Activated CD8-positive, alpha-beta T cell treated with anti-CD3 and anti-CD28 coated beads for 36 hours (primary cell): ENCODE measurements around the gene MUC6. TPM values are rescaled to one million over a fixed set of nuclear protein-coding genes. Genes with fewer than 3 reads are reported as not detected.

ENCODE experiments used
- ATAC-seq: fragments of 200-7000 bp; cut with Tn5 transposase; one replicate; pipeline ENCODE4 v1.10.0; 2021; ENCODE audit warnings: mild to moderate bottlenecking, moderate library complexity
- CTCF ChIA-PET: fragments of 350-600 bp; sonication (Branson Sonifier 250); formaldehyde crosslinking; loops from one replicate; lab custom pipeline; 2021; ENCODE audit warnings: antibody characterized with exemption; lab: Charles Lee
- POLR2A ChIA-PET: fragments of 350-600 bp; sonication (Branson Sonifier 250); formaldehyde crosslinking; loops from one replicate; lab custom pipeline; 2021; ENCODE audit warnings: antibody characterized with exemption; lab: Charles Lee
- DNase-seq: peaks from one replicate; pipeline ENCODE4 v3.0.0-alpha.2; 2020
- H3K27ac Mint-ChIP-seq: one replicate; pipeline ENCODE4 v1.8.0; 2021; ENCODE audit warnings: mild to moderate bottlenecking, mixed read lengths
- H3K27me3 Mint-ChIP-seq: one replicate; pipeline ENCODE4 v1.8.0; 2021; ENCODE audit warnings: mixed read lengths
- H3K36me3 Mint-ChIP-seq: one replicate; pipeline ENCODE4 v1.8.0; 2021; ENCODE audit warnings: low read depth, mixed read lengths
- H3K4me1 Mint-ChIP-seq: one replicate; pipeline ENCODE4 v1.8.0; 2021; ENCODE audit warnings: low read depth, mixed read lengths
- H3K4me3 Mint-ChIP-seq: one replicate; pipeline ENCODE4 v1.8.0; 2021; ENCODE audit warnings: mild to moderate bottlenecking, moderate library complexity, mixed read lengths
- H3K9me3 Mint-ChIP-seq: one replicate; pipeline ENCODE4 v1.8.0; 2021; ENCODE audit warnings: mixed read lengths
- intact Hi-C: fragments of 100-400 bp; cut with micrococcal nuclease; formaldehyde crosslinking; loops from one replicate; pipeline ENCODE4 v1.10.0; 2022
- total RNA-seq, 2 experiments: library from RNA; stranded (reverse); gene quantifications; one replicate each; pipeline ENCODE4 v1.2.3, GENCODE V29; 2021
- TF ChIP-seq, protein P1 (sequence below): fragments of 200-600 bp; IDR thresholded peaks from one replicate; pipeline ENCODE4 v1.8.0; 2022; ENCODE audit warnings: antibody characterized with exemption, mild to moderate bottlenecking

MUC6 gene
- total RNA-seq, 2 experiments from 2014 or later, result not detected

DNA sequence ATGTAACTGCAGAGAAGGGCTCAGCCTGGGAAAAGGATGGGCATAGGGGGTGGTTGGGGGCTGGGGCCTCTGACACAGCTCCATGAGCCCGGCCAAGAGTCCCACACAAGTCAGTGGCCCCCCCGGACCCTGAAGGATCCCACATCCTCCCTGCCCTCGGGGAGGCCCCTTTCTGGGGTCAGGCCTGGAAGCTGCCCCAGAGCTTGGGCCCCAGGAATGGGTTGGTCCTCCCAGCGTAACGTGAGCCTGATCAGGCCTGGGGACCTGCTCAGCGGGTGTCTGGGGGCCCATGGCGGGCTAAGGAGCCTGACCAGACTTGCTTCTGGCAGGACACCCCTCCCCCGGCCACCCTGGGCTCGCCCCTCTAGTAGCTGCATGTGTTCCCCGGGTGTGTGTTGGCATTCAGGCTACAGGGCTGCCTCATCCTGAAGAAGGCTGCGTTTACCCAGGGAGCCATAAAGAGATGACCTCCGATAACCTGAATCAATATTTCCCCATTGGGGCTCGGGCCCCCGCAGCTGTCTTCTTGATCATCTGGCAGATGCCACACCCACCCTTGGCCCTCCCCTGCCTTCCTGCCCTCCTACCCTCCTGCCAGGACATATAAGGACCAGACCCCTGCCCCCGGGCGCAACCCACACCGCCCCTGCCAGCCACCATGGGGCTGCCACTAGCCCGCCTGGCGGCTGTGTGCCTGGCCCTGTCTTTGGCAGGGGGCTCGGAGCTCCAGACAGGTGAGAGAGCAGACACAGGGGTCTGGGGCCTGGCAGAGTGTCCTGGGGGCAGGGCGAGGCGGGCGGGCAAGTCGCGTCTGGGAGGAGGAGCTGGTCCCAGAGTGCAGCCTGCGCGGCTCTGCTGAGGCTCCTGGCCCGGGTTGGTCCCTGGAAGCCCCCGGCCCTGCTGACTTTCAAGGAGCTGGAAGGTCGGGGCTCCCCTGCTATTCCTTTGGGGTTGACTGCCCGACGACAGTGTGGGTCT is 38.0 kb upstream of the MUC6 start, which contains the start of gene MUC2:
Gene MUC2, plus strand, starts transcription at position 631 of the 978 bp plus-strand sequence.
- no peak for DNase-seq
- H3K27ac Mint-ChIP-seq, result no peak within 1 kb of the TSS
- TF ChIP-seq, protein P1, sequence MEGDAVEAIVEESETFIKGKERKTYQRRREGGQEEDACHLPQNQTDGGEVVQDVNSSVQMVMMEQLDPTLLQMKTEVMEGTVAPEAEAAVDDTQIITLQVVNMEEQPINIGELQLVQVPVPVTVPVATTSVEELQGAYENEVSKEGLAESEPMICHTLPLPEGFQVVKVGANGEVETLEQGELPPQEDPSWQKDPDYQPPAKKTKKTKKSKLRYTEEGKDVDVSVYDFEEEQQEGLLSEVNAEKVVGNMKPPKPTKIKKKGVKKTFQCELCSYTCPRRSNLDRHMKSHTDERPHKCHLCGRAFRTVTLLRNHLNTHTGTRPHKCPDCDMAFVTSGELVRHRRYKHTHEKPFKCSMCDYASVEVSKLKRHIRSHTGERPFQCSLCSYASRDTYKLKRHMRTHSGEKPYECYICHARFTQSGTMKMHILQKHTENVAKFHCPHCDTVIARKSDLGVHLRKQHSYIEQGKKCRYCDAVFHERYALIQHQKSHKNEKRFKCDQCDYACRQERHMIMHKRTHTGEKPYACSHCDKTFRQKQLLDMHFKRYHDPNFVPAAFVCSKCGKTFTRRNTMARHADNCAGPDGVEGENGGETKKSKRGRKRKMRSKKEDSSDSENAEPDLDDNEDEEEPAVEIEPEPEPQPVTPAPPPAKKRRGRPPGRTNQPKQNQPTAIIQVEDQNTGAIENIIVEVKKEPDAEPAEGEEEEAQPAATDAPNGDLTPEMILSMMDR, result no peak

DNA sequence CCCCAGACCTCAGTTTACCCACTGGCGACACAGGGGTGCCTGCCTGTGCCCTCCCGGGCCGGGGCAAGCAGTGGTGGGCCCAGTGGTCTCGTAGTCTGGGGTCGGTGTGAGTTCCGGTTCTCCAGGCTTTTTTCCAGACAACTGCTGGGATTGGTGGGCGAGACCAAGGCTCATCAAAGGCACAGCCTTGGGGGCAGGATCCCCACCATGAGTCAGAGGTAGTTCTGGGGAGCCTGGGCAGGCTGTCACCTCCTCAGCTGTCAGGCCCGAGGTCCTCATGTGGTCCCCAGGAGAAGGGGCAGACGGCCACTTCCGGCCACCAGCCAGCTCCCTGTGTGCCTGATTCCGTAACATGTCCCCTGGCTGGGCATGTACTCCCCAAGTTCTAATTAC is 37.3 kb upstream of the MUC6 start:
- TF ChIP-seq, protein P1, result no peak
- ChIA-PET CTCF (no interaction called here), POLR2A (no interaction called here)
- intact Hi-C loops, result no loop called here
- no peak overlapping the region for H3K27ac Mint-ChIP-seq
- DNase-seq (no peak), ATAC-seq (no peak)
- H3K36me3 Mint-ChIP-seq, result no peaks in the 10 kb centered on the region
- no peak overlapping the region for H3K4me3 Mint-ChIP-seq
- H3K9me3 Mint-ChIP-seq, result no peaks in the 10 kb centered on the region
- peaks cover 1% of the 10 kb centered on the region for H3K27me3 Mint-ChIP-seq
- H3K4me1 Mint-ChIP-seq, result no peaks in the 10 kb centered on the region

More for the DNA sequence above, 38.0 kb upstream of the MUC6 start, which contains the start of gene MUC2:
- ChIA-PET CTCF (no interaction called here), POLR2A (interaction anchor here (0.6 kb wide), 1 partner anchor 69 kb away, joined by 3 read pairs; no protein-coding TSS in a partner anchor)
- no peak for ATAC-seq
- no peaks in the 10 kb centered on the region for H3K9me3 Mint-ChIP-seq
- no peak within 1 kb of the TSS for H3K4me3 Mint-ChIP-seq
- no peaks in the 10 kb centered on the region for H3K4me1 Mint-ChIP-seq
- peaks cover 1% of the 10 kb centered on the region for H3K27me3 Mint-ChIP-seq
- no peaks in the 10 kb centered on the region for H3K36me3 Mint-ChIP-seq
- intact Hi-C loops, result no loop called here

DNA sequence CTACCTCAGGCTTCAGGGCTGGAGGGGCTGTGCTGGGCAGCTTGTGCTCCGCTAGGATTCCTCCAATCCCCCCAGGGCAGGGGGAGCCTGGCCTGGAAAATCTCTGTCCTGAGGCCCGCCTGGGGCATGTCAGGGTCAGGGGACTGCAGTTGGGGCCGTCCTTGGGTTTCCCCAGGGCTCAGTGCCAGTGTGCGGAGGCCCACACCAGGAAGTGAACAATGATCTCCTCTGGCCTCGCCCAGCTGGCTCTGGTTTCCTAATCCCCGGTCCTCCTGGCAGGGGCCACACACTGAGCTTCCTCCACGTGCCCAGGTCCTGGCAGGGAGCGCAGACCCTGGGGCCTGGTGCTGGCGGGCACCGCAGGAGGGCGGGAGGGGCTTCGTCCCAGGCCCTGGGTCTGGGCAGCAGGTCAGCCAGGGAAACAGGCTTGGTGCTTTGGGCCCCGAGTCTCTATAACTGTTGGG is 36.8 kb upstream of the MUC6 start:
- Mint-ChIP-seq H3K9me3 (no peaks in the 10 kb centered on the region), H3K27ac (no peak overlapping the region), H3K36me3 (no peaks in the 10 kb centered on the region), H3K27me3 (peaks cover 1% of the 10 kb centered on the region), H3K4me1 (no peaks in the 10 kb centered on the region), H3K4me3 (no peak overlapping the region)
- CTCF ChIA-PET, result no interaction called here
- intact Hi-C loops, result no loop called here
- no peak for DNase-seq
- TF ChIP-seq, protein P1, result no peak
- ATAC-seq, result no peak
- POLR2A ChIA-PET, result no interaction called here

DNA sequence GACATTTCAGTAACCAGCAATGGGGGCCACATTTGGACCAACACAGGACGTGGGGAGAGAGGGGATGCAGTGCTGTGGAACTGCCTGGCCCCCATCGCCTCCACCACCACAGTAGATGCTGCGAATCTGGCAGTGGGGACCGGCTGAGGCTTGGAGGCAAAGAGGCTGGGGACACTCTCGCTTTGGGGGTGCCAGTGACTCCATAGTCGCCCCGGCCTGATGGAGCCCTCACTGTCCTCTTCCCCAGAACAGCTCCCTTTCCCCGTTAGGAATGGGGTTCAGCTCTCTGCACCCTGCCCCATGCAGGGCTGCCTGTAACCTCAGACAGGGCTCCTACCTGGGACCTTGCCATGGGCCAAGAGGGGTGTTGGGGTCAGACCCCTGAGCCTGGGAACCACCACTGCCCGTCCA is 36.3 kb upstream of the MUC6 start:
- no peak overlapping the region for H3K27ac Mint-ChIP-seq

More for the DNA sequence above, 36.3 kb upstream of the MUC6 start:
- H3K36me3 Mint-ChIP-seq, result no peaks in the 10 kb centered on the region
- DNase-seq (no peak), ATAC-seq (no peak)
- ChIA-PET CTCF (no interaction called here), POLR2A (no interaction called here)
- no peak overlapping the region for H3K4me3 Mint-ChIP-seq
- H3K27me3 Mint-ChIP-seq, result peaks cover 1% of the 10 kb centered on the region
- H3K9me3 Mint-ChIP-seq, result no peaks in the 10 kb centered on the region
- TF ChIP-seq, protein P1, result no peak
- H3K4me1 Mint-ChIP-seq, result no peaks in the 10 kb centered on the region
- intact Hi-C loops, result no loop called here
